Left renal pelvis (tissue), 4 donors: Measurements from ENCODE around the gene UTP11. TPM values are rescaled to one million over a fixed set of nuclear protein-coding genes. Genes with fewer than 3 reads are reported as not detected.
"Not testable (repeated sequence)": the region's sequence is repeated elsewhere in the genome, so short reads cannot be mapped to it uniquely, and the experiment has no call there.

ENCODE experiments used
- DNase-seq, 4 donors: peaks; one replicate each; pipeline ENCODE4 v3.0.0-alpha.2; 2013; ENCODE audit warnings: low read depth in 4 of 4, low spot score in 3 of 4
- polyA plus RNA-seq, 4 donors: library from polyadenylated mRNA; unstranded; fragments of 120-200 nt; gene quantifications; one replicate each; pipeline ENCODE4 v1.2.1, GENCODE V29; 2013; ENCODE audit not compliant: insufficient read length in 4 of 4

The UTP11 gene
- polyA plus RNA-seq, 4 donors, result 41.5 to 52.3 (median 44.3) TPM

DNA sequence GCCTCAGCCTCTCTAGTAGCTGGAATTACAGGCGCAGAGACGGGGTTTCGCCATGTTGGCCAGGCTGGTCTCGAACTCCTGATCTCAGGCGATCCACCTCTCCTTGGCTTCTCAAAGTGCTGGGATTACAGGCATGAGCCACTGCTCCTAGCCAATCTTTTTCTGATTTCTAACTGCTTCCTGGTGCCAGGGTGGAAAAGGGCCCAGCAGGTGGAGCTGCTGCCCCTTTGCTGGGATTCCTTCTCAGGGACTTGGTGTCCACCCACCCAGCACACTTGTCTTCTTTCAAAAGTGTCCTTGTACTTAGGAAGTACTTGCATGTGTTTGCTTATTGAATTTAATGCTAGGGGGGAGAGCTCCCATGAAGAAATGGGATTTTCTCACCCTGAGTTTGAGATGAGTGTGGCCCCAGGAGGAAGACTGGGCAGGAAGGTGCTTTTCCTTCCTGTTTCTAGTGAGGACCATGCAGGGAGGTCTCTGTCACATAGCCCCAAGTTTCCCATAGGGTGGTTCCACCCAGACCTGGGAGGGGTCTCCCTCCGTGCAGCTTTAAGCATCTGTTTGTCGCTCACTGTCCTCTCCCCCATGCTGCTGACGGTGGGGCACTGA, 14.2 kb downstream of the UTP11 start:
- DNase-seq, result no peak

- DNase-seq, result no peak
Observed at GRCh38 chr1:38027201-38028104, 14.9 kb downstream of the UTP11 start.

- DNase-seq, result no peak
Observed at GRCh38 chr1:38028105-38028591, 15.6 kb downstream of the UTP11 start.

- DNase-seq, result no peak
Observed at GRCh38 chr1:38028671-38029070, 16.1 kb downstream of the UTP11 start.

DNA sequence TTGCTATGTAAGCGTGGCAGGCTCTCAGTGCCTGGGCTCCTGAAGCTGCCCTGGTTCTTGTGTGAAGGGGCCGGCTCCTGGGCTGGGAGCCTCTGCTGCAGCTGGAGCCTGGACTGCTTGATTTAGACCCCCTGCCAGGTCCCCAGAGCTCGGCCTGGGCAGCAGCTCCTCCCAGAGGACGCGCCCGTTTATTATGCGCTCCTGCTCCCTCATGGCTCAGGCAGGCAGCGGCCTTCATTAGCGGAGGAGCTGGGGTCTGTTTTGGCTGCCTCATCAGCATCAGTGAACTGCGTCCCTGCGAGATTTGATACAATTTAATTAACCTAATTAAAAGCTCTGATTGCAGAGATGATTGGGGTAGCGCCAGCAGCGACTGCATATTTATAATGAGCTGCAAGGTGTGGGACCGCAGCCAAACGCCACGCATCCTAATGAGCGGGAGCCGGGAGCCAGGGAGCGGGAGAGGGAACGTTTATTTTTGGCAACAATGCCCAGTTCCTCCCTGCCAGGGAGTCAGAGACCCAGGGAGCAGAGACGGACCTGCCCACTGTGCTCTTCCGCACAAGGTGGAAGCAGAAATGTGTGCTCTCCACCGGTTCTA, 16.6 kb downstream of the UTP11 start:
- DNase-seq, result no peak

DNA sequence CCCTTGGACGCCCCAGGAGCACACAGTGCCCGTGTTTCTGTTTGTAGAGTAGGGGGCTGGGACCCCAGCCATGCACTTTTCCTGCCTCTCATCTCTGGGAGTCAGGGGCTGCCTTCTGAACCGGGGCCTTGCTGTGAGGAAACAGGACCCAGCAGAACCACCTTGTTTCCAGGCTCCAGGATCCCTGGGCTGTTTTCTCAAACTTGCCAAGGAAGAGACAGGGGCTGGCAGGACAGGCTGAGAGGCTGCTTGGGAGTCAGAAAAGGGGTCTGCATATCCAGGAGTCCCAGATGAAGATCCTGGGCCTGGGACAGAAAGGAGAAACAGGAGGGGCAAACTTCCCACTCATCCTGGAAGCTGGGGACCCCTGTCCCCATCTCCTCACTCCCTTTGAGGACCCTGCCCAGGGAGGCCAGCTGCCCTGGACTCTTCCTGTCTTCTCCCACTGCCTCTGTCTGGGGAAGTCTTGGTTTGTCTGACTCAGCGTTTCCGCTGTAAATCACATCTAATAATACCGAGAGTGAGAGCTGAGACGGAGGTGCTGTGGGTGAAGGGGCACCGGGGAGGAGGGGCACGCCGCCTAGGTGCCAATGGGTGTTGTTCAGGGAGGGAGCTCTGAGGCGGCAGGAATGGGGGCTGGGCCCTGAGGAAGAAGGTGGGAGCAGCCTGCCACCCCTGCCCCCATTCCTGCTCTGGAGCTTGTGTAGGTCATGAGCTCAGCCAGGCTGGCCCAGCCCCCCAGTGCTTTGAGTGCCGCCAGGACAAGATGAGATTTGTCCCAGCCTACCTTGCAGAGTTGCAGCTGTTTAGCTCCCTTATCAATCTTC, 17.4 kb downstream of the UTP11 start:
- no peak for DNase-seq

DNA sequence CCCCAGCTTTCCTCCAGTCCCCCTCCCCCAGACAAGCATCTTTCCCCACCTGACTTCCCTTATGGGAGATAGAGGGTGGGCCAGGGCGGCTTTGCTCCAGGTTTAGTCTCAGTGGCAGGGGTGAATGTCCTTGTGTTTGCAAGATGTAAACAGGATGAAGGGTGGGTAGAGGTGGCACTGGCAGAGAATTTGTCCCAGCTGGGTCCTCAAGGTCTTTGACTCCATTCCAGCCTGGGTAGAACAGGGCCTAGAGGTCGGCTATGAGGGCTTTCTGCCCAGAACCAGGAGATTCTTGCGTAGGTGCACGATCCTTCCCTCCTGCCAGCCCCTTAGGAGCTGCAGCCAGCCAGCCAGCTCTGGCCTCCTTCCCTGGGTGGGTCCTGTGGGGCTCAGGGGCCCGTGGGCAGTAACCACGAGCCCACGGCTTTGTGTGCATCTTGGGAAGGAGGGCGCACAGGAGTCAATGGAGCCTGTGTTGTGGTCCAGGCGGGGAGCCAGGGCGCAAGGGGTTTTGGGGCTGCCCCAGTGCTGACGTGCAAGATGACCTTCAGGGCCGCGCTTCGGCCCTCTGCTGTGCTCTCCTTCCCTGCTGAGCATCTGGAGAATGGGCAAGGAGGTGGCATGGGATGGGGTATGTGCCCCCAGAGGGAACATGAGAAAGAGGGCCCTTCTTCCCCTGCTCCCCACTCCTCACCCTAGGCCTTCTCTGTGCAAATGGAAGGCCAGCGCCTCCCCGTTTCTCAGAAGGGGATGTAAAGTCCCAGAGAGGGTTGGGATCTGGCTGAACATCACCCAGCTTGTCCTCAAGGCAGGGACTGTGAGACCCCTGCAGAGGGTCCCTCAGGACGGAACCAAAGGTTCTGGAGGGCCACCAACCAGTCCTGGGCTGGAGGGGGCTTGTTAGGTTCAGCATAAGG, 18.3 kb downstream of the UTP11 start:
- no peak for DNase-seq

DNA sequence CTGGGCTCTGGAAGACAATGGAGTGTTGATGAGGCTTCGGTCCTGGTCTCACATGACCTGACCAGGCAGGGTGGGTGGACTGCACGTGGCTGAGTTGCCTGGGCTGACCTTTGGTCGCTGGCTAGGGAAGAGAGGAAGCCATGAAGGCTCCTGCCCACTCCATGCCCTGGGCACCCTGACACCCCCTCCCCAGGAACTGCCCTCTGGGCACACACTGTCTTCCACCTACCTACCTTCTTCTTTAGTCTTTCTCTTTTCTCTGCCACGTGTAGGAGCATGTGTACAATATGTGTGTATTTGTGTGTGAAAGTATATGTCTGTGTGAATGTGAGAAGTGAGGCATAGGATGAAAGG, 19.0 kb downstream of the UTP11 start:
- no peak for DNase-seq

DNA sequence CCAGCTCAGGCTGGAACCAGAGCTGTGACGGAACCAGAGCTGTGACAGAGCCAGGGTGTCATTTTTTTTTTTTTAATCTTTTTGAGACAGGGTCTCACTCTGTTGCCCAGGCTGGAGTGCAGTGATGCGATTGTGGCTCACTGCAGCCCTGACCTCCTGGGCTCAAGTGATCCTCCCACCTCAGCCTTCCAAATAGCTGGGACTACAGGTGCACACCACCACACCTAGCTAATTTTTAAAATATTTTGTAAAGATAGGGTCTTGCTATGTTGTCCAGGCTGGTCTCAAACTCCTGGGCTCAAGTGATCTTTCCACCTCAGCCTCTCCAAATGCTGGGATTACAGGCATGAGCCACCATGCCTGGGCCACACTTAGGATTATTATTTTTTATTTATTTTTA, 20.5 kb downstream of the UTP11 start:
- DNase-seq, result not testable (repeated sequence)

DNA sequence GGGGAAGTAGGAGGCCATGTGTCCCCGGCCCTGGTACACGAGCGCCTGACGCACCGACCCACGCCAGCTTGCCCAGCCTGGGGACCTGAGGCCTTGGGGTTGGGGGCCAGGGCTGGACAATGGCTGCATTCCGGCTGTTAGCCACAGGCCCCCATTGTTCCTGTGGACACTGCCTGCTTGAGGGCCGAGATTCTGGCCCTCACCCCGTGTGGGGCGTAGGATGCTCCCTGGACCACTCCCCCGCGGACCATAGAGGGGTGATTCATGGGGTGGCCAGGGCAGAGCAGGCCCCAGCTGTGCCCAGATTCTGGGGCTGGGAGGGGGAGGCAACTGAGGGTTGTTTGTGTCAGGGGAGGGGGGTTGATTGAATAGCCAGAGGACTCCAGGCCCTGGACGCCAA, 22.3 kb downstream of the UTP11 start:
- DNase-seq, result no peak

DNA sequence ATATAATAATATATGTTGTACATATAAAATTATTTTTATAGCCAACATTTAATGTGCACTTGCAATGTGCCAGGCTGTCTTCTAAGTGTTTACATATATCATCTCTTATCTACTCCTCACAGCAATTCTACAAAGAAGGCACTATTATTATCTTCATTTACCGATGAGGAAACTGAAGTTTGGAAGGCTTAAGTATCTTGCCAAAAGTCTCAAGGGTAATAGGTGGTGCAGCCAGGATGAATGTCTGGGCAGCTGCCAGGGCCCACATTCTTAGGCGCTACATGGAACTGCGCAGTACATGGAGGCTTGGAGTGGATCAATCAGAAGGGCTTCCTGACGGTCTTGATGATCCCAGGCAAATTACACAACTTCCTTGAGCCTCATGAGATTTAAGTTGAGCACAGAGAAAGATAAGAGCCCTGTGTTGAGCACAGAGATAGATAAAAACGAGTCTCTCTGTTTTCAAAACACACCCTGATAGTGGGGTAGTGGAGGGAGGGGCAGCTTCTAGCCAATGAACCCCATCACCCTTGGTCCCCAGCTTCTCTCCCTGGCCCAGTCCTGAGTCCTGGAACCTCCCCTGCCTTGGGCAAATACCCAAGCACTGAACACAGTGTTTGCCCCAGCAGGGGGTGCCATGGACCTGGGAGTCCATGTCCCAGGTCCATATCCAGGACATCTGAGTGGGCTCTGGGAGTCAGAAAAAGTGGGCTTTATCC, 24.8 kb downstream of the UTP11 start:
- DNase-seq, result no peak

GRCh38 chr1:38038861-38039260, 26.3 kb downstream of the UTP11 start:
- DNase-seq, result no peak

DNA sequence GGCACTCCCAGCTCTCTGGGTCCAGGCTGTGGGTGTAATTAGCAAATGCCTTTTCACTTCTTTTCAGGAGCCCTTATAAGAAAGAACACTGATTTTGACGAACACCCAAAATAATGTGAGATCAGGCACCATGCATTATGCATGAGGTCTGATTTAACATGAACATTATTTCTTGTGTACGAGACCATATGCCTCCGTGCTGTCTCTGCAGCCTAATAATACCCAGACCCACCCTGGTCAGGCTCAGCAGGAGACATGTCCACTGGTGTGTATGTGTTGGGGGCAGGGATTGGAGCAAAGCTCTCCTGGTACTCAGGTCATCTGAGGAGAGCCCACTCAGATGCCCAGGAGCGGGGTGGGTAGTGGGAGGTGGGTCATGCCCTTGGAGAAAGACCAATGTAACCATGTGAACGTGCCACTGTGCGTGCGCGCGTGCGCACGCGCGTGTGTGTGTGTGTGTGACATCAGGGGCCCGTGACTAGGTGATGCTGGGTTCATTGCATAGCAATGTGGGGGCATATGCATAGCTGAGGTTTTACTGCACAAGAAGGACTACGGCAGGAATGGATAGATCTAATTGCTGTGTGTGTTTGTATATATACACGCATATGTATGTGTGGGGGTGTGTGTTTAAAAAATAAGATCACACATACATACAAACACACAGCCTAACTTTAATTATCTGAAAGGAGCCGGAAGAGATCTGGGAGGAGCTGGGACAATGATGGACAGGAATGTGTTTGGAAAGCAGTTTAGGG, 27.0 kb downstream of the UTP11 start:
- DNase-seq, result no peak

GRCh38 chr1:38041936-38042834, 29.7 kb downstream of the UTP11 start:
- DNase-seq, result no peak

GRCh38 chr1:38043036-38043747, 30.7 kb downstream of the UTP11 start:
- DNase-seq, result no peak
